ENCODE results near the gene PPP5C.
"Not testable (repeated sequence)": the region's sequence is repeated elsewhere in the genome, so short reads cannot be mapped to it uniquely, and the experiment has no call there.

GRCh38 chr19:46323227-46323626 lies 23.7 kb upstream of the PPP5C start:
- TF ChIP-seq POLR2A (IDR thresholded peaks at IDR 0.05; ENCODE audit: low read length); GATA1 (IDR thresholded peaks at IDR 0.05; ENCODE audit: low read depth, low read length): not testable (repeated sequence)

Measured in erythroblast (primary cell).